Jurkat, Clone E6-1 (cell line): ENCODE measurements around the gene GPBP1L1.

Experiments used
- DNase-seq: peaks from one replicate; pipeline ENCODE4 v3.0.0-alpha.2; 2011; ENCODE audit warnings: low read depth, low spot score
- H3K4me3 ChIP-seq: 2 replicates; pipeline ENCODE4 v1.5.1; 2011; ENCODE audit warnings: mild to moderate bottlenecking, low read length, control low read depth, moderate library complexity

The GPBP1L1 gene

GRCh38 chr1:45654540-45655280, 31.6 kb downstream of the GPBP1L1 start:
- no peak overlapping the region for H3K4me3 ChIP-seq
- DNase-seq = no peak

- no peak overlapping the region for H3K4me3 ChIP-seq
- no peak for DNase-seq
Observed at GRCh38 chr1:45647248-45648021, 38.9 kb downstream of the GPBP1L1 start.

DNA sequence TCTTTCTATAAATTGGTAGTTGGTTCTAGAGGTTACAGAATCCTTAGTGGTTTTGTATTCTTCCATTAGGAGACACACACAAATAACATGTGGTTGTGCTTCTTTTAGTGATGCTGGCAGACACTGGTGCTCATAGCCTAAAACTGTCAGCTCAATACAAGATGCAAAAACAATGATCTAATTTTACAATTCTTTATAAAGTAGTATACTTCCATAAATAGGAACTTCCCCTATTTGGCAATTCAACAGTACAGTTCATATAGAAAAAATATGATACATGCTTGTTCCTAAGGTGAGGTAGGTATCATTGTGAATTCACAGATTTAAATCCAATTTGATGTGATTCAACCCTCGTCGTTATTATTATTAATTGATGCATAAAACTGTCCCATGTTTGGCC, 41.7 kb downstream of the GPBP1L1 start:
- no peak for DNase-seq

GRCh38 chr1:45643978-45644377, 42.4 kb downstream of the GPBP1L1 start:
- no peak overlapping the region for H3K4me3 ChIP-seq

More for the DNA sequence above, 41.7 kb downstream of the GPBP1L1 start:
- H3K4me3 ChIP-seq = no peak overlapping the region

DNA sequence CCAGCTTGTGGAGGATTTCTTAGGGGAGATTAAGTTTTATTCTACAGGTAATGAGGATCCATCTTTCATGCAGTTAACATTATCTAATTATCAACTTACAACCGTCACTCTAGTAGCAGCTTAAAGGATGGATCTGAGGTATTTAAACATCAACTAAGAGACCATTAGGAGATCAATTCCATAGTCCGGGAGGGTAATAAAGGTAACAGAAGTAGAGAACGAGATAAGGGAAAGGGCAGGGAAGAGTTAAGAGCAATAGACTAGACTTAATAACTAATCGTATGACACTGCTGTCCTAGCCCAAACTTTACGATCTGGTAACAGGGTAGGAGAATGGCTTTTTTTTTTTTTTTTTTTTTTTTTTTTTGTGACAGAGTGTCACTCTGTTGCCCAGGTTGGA, 43.0 kb downstream of the GPBP1L1 start:
- no peak overlapping the region for H3K4me3 ChIP-seq
- DNase-seq = no peak

More at GRCh38 chr1:45643978-45644377, 42.4 kb downstream of the GPBP1L1 start:
- DNase-seq = no peak

DNA sequence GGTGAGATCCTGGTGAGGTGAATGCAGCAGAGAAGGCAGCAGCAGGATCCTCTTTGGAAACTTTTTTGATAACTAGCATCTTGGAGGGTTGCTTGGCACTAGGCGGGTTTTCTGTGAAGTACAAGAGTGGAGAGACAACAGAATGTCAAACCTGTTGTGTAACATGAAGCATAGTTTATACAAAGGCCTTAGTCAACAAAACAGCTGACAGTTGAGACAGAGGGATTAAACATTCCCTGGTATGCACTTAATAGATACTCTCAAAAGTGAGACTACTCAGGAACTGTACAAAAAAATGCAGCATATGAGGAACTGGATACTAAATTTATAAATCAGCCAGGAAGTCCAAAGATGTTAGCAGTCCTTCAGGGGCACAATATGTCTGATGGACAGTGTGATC, 46.0 kb downstream of the GPBP1L1 start:
- H3K4me3 ChIP-seq = no peak overlapping the region
- DNase-seq = no peak

GRCh38 chr1:45635211-45635610, 51.1 kb downstream of the GPBP1L1 start:
- no peak for DNase-seq
- H3K4me3 ChIP-seq = no peak overlapping the region

DNA sequence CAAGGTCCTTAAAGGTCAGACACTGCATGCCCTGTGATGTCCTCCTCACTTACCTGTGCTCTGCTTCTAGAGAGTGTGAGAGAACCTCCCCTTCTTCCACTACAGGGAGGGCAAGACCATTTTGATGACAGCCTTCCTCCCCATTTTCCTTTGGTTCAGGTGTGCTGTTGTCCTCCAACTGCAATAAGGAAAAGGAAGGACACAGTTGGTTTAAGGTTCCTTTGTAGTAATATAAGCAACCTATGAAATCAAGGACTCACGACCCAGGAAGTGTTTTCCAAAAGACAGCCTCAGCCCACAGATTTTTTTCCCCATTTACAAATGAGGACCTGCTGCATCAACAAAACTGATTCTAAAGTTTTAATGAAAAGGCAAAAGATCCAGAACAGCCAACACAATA, 55.9 kb downstream of the GPBP1L1 start:
- no peak for DNase-seq
- no peak overlapping the region for H3K4me3 ChIP-seq

- DNase-seq = no peak
- H3K4me3 ChIP-seq = no peak overlapping the region
Observed at GRCh38 chr1:45629035-45629434, 57.3 kb downstream of the GPBP1L1 start.

DNA sequence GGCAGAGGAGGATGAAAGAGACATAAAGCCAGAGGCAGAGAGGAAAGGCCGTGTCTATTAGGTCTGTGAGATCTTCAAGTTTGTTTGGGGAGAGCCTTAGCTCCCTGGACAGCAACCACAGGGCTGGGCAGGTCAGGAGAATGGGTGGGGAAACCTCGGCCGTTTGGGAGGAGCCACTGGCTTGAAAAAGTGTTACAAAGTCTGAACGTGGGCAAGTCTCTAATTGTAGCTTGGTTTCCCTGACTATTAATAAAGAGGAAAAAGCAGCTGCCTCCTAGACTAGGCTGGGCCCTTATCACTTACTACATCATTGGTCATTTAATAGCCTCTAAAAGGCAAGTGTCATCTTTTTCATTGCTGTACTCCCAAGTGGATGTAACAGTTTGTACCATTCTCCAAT, 62.4 kb downstream of the GPBP1L1 start, which contains the start of gene CCDC17:
Gene CCDC17, minus strand, starts transcription at position 83 of the 400 bp plus-strand sequence. CDS start 145 bp downstream, outside the sequence.
- DNase-seq = no peak
- H3K4me3 ChIP-seq = no peak within 1 kb of the TSS

DNA sequence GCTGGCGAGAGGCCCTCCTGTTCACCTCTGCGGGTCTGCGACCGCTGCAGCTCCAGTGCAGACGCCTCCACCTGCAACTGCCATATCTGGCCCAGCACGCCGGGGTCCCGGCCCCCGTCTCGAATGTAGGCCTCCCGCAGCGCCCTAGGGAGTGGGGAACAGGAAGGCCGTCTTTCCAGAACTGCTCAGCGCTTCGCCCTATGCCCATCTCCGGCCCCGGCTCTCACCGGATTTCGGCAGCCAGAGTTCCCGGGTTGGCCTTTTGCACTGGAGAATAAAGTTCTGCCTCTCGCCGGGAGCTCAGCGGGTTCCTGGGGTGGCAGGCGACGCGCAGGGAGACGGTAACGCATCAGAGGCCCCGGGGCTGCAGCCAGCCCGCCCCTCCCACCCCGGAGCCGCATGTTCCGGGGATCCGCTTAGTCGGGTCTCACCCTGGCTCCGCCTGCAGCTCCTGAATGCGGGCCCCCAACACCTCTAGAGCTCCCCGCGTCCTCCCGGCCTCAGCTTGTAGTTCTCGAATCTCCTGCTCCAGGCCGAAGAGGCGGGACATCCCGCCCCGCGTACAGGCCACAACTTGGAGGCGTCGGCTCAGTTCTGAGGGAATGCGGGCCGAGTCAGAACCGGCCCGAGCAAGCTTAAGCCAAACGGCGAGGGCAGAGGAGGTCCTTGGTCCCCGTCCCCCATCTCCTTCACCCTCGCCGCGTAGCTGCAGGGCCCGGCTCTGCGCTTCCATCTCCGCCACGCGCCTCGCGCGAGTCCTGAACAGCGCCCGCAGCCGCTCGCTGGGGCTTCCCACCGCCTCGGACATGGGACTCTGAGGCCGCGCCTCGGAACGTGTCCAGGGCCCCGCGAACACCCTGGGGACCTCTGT, 63.6 kb downstream of the GPBP1L1 start:
- DNase-seq = no peak
- H3K4me3 ChIP-seq = no peak overlapping the region

GRCh38 chr1:45621895-45622523, 64.3 kb downstream of the GPBP1L1 start:
- DNase-seq = no peak
- H3K4me3 ChIP-seq = no peak overlapping the region

DNA sequence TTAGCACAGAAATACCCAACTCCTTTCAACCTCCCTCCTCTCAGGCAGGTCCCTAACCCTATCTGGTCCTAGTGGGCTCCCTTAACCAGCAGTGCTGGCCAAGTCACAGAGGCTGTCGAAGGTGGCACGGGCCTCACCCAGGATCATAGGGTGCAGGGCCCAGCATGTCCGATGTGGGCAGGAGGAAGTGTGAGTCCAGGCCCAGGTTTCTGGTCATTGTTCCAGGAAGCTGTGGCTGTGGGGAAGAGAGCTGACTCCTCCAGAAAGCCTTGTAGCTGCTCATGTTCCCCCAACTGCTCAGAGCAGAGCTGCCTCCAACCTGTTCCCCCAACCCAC, 64.9 kb downstream of the GPBP1L1 start:
- H3K4me3 ChIP-seq = no peak overlapping the region
- no peak for DNase-seq

GRCh38 chr1:45620588-45621500, 65.5 kb downstream of the GPBP1L1 start:
- H3K4me3 ChIP-seq = no peak overlapping the region
- no peak for DNase-seq

DNA sequence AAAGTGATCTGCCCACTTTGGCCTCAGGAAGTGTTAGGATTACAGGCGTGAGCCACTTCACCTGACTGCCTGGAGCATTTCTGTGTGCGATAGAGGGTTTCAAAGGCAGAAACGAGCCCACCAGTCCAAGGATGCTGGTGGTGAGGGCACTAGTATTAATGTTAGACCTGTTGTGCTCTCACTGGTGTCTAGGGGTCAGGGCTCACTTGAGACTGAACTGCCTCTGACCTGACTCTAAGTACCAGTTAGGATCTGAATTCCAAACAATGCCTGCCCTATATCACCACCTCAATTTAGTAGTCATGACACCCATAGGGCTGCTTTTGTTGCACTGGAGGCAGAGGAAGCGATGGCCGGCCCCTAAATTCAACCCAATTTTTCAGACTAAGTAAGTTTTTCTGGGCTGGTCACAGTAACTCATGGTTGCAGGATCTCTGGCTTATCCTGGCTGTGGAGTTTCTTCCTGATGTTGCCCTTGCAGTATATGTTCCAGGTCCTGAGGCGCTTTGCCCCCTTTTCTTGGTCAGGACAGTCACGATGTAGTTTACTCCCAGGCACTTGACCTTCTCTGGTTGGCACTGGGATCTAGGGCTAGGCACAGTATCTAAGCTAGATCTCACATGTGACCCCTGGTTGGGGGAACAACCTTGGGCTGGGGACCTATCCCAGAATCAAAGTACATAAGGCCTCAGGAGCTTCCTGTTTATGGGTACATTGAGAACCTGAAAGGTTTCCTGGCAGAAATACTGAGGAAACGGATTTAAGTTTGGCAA, 67.0 kb downstream of the GPBP1L1 start:
- no peak overlapping the region for H3K4me3 ChIP-seq
- no peak for DNase-seq

- H3K4me3 ChIP-seq = no peak overlapping the region
- DNase-seq = no peak
Observed at GRCh38 chr1:45617618-45618017, 68.7 kb downstream of the GPBP1L1 start.

- no peak overlapping the region for H3K4me3 ChIP-seq
- no peak for DNase-seq
Observed at GRCh38 chr1:45615885-45616284, 70.4 kb downstream of the GPBP1L1 start.
